ENCODE measurements around the gene RCBTB1.

The RCBTB1 gene

DNA sequence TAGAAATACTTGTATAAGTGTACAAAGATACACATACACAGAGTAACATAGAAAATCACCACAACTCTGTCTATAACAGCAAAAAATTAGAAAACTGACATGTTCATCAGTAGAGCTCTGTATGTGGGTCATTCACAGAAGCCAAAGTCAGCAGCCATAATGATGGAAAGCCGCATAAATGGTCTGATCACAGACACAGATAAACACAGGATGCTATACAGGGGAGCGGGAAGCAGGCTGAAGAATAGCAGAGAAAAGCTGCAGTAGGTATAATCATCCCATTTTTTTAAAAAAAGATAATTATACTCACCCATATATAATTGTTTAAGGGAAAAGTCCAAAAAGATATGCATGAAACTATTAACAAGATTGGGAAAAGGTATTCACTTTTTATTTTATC lies 31.5 kb downstream of the RCBTB1 start:
- DNase-seq = no peak

DNA sequence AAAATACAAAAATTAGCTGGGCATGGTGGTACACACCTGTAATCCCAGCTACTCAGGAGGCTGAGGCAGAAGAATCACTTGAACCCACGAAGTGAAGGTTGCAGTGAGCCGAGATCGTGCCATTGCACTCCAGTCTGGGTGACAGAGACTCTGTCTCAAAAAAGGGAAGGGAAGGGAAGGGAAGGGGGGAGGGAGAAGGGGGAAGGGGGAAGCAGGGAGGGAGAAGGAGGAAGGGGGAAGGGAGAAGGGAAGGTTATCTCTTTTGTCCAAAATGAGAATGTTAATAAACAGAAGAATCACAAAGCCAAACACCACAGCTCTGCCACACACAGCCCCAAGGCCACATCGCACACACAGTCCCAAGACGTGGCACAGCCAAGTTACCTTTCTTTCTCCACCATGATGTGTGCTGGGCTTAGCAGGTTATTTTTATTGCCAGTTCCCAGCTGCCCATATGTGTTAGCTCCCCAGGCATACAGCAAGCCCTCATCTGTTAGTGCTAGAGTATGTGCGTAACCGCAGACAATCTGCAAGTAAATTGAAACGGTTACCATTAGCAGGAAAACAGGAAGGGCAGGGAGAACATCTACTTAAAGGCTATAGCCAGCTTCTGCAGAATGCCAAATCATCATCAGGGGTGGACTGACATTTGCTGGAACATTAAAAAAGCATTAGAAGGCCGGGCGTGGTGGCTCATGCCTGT lies 34.3 kb downstream of the RCBTB1 start:
- no peak for DNase-seq

DNA sequence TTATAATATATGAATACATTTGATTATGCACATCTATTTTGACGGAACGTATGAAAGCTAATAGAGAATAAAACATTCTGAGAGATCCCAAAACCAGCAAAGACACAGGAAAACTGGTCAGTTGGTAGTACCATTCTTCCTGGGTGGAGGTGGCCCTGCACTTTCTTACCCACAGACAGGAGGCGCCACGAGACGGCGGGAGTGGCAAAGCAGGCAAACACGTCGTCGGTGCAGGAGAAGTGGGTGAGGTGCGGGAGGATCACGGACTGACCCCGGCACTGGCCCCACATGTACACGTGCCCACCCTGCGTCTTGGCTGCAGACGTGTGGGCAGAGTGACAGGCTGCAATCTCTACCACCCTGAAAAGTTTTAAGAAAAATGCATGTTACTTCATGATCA lies 36.1 kb downstream of the RCBTB1 start:
- DNase-seq = no peak

DNA sequence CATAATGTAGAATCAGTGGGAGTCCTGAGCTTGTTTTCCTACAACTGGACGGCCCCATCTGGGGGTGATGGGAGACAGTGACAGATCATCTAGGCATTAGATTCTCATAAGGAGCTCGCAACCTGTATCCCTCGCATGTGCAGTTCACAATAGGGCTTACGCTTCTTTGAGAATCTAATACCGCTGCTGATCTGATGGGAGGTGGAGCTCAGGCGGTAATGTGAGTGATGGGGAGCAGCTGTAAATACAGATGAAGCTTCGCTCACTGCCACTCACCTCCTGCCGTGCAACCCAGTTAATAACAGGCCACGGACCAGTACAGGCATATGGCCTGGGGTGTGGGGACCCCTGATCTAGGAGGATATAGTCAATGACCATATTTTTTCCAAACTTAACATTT lies 38.8 kb downstream of the RCBTB1 start:
- no peak for DNase-seq

DNA sequence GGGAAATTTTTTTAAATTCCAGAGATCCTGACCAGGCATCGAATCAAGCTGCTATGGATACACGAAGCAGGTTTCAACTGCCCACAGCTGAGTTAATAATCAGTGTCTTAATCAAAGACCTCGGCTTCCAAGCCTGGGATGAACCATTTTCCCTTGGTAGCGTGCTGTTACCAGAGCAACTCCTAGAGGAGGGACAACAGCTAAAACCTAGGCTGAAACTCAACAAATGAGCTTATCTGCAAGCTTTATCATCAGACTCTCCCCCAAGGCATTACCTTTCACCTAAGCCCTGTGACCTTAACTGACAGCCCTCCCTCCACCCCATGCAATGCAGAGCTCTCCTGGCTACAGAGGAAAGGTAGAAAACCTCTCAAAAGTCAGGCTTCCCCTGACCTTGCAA lies 39.7 kb downstream of the RCBTB1 start:
- no peak for DNase-seq

DNA sequence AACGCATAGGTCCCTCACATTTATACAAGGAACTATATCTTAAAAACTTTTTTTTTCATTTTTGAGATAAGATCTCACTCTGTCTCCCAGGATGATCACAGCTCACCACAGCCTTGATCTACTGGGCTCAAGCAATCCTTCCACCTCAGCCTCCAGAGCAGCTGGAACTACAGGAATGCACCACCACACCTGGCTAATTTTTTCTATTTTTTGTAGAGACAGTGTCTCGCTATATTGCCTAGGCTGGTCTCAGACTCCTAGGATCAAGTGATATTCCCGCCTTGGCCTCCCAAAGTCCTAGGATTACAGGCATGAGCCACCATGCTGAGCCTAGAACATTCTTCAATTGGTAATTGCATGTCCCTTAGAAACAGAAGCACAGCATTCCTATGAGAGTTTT lies 41.7 kb downstream of the RCBTB1 start:
- DNase-seq = no peak

DNA sequence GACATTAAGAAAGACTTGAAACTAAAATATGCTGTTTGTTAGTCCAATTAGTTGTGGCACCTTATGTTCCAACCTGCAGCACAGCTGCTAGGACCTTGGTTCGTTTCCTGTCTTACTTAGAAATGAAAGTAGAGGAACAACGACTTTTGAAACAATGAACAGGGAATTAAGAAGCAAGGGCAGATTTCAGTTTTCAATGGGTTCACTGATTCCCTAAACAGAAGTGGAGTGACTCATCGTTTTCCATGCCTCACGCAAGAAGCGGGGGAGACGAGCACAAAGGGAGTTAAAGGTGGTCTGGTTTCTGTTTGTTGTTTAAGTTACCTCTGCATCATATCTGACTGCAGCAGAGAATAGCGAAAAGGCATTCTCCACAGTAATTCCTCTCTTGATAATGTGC lies 44.8 kb downstream of the RCBTB1 start:
- DNase-seq = no peak

DNA sequence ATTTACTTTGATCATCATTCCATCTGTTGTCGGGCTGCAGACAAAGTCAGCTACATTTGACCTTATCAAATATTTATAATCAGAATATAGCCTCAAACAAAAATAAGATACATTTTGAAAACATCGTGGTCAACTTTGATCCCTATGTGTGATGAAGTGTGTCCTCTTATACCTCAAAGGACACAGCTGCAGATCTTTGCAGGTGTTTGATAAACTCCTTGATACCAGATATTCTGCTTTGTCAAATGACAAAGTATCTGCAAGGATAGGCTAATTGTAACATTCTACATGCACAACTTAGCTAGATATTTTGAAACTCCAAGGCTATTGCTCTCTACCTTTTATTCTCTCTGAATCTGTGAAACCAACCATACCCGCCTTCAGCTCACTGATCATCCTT lies 45.6 kb downstream of the RCBTB1 start:
- DNase-seq = no peak

DNA sequence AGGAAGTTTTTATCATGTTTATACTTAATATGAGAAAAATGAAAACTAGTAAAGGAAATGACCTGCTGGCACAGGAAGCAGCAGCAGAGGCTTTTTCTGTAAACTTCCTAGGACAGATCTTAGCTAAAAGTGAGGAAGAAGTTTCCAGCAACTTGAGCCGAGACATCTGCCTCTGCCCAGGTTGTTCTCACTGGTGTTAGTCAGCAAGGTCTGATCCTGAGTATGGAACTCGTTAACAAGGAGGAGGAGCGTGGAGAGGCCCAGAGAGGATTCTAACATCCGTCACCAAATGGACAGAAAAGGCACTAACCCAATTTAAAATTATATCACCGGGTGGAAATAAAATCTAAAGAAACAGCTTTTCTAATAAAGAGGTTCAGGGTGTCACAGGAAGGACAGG lies 46.0 kb downstream of the RCBTB1 start:
- no peak for DNase-seq

DNA sequence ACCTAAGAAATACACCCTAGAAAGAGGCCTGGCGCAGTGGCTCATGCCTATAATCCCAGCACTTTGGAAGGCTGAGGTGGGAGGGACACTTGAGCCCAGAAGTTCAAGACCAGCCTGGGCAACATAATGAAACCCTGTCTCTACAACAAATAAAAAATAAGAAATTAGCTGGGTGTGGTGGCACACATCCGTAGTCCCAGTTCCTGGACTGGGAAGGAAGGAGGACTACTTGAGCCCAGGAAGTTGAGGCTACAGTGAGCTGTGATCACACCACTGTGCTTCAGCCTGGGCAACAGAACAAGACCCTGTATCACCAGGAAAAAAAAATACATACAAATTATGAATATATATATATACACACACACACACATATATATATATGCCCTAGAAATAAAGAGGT lies 47.0 kb downstream of the RCBTB1 start:
- DNase-seq = no peak

DNA sequence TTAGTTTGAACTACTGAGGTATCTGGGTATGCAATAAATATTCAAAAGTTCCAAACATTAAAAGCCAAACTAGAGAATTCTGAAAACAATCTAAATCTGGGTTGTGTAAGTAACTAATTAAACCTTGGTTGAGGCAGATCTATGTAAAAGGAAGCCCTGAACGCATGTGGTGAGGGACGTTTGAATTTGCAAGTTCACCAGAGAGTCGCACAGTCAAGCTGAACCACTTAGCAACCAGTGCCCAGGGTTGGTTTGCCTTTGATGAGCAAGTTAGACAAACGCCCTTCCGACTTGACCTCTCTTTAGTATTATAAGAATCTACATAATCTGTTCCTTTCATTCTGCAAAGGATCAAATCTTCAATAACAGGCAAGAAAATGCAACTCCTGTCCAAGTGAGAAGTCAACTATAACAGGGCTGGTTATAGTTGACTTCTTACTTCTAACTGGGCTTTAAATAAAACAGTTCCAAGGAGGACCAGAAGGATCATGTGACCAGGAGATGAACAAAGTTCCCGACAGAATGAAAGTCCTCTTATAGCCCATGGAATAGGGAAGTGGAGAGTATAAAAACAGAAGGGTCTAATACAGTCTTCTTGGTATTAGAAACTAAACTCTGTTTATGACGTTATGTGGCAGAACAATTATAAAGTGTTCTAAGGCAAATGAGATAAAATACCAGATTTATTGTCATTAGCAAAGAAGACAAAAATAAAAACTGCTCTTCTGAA lies 49.0 kb downstream of the RCBTB1 start:
- no peak for DNase-seq

DNA sequence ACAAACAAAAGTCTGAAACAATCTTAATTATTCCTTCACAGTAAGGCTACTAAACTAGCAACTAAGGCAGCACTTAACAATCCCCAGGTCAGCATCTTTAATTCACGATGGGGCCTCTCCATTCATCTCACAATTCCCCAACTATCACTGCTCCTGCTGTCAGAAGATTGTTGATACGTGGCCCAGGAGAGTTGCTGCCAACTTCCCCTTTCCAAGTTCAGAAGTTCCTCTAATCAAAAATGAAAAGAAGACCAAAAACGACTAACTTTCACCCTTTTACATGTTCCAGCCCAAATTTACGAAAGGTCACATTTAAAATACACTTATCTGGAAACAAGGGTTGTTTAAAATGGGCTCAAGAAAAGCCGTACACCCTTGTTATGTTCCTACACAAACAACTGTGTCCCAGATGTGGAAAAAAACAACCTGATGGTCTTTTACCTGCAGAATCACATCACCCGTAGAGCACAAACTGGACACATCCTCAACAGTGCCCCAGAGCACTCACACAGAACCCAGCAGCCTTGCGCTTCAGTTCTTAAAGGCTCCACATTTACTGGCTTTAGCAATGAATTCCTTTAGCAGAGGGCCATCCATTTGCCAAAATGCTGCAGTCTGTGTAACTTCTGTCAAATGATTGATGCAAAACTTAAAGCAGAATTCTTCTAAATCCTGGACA lies 51.6 kb downstream of the RCBTB1 start:
- no peak for DNase-seq

DNA sequence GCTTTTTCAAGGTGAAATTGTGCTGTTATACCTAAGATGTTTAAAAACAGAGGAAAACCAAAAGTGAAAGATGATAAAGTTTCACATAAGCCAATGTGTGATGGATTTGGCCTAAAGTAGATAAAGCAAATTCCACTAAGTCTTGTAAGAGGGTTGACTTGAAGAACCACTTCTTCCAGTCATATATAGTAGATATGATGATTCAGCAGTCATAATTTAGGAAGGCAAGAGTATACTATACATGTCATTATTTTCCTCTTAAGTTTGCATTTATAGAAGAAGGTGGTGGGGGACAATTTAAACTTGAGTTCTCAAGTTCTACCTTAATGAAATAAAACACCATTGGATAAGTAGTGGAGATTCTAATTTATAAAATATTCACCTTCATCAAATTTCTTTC lies 52.3 kb downstream of the RCBTB1 start:
- DNase-seq = no peak

DNA sequence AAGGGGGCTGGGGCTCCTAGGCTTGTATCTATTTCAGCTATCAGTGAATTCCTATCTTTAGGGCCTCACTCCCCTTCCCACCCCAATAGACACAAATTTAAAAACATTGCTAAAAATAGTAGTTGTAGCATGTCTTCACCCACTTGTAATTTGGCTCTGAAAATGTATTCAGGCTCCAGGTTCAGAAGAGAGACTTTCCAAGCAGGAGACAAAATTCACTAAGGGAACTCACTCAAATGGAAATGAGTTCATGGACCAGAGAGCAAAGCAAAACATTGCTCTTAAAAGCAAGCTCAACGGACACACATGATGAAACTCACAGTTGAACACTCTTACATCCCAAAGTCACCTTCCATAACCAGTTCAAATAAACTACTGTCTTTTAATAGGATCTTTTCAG lies 52.8 kb downstream of the RCBTB1 start:
- no peak for DNase-seq

DNA sequence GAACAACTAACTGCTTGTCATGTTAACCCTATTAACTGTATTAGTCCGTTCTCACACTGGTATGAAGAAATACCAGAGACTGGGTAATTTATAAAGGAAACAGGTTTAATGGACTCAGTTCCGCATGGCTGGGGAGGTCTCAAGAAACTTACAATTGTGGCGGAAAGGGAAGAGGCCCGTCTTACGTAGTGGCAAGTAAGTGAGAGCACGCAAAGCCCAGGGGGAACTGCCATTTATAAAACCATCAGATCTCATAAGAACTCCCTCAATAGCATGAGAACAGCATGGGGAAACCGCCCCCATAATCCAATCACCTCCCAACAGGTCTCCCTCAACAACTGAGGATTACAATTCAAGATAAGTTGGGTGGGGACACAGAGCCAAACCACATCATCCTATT lies 54.9 kb downstream of the RCBTB1 start:
- DNase-seq = no peak

DNA sequence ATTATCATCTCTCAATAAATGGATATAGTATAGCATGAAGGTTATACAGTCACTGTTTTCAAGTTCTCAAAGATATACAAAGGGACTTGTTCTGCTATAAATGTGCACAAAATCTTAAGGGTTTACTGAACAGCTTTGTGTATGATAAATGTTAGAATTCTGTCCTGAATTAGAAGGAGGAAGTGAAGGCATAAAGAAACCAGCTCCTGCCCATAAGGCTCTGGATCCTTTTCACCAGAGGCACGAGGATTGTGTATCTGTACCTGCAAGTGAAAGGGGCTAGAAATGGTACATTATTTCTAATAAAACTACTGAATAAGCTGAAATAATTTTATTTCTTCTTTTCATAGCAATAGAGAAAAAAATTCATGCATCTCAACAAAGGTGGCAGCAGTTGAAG lies 57.2 kb downstream of the RCBTB1 start:
- no peak for DNase-seq

DNA sequence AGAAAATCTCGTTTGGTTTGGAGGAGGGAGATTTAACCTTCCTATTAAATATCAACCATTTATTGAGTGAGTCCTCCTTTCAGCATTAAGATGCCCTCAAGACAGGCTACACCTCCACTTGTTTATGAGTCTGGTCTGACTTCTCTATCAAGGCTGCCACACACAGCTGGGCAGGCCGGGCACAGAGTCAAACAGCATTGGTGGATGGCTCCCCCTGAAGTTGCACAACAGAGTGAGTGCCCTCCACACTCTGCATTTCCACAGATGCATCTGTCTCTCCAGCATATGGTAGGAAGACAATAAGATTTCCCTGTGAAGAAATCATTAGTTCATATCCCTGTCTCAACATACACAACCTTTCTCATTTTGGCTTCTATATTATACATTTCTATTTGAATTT lies 58.2 kb downstream of the RCBTB1 start:
- no peak for DNase-seq

DNA sequence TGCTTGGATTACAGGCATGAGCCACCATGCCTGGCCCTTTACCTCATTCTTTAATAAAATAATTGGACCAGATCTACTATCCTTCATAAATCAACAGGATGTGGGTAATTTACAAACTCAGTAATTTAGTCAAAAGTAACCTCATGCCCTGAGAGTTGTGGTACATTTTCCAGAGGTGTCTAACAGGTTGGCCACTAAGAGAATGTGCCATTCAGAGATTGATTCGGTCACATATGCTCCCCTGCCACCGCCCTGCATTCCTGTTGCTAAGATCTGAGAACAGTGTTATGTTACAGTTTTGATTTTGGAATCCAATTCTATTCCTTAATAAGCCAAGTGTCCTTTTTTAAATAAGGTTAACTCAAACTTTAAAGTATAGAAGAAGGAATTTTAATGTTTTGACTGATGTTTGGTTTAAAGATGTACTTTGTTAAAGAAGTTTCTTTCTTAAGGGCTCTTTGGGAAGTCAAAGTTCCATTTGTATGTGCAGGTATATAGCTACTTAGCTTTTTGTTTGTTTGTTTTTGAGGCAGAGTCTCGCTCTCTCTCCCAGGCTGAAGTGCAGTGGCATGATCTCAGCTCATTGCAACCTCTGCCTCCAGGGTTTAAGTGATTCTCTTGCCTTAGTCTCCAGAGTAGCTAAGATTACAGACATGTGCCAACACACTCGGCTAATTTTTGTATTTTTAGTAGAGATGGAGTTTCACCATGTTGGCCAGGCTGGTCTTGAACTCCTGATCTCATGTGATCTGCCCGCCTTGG lies 60.4 kb downstream of the RCBTB1 start:
- no peak for DNase-seq

DNA sequence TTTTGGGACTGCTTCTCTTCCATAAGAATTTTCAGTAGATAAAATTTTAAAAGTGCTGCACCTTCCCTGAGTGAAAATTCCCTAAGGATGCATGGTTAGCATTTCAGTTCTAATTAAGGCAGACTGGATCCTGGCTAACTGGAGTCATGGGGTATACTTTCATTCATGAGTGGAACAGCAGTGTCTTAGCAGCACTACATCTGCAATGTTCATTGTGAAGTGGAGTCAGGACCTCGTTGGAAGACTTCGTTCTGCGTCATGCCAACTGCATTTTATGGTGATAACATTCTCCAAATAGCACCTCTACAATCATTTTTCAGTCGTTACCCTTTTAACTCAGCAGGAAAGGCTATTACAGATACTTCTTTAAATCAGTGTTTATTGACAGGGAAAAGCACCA lies 64.1 kb downstream of the RCBTB1 start:
- DNase-seq = no peak

DNA sequence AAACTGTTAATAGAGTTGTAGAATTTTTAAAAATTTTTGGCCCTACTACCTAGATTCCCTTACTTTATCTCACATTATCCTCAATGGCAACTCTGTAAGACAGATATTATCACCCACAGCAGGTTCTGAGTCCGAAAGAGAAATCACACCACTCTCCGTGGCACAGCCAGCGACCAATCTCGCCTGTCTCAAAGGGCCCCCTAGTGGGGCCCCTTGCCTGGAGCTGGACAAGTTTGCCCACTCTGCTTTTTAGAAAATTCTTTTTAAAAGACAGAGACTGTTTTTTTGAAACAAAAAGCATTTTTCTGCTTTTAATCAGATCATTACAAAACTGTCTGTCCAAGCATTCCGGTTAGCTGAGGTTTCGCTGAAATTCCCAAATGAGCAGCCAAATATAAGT lies 67.9 kb downstream of the RCBTB1 start:
- DNase-seq = no peak

DNA sequence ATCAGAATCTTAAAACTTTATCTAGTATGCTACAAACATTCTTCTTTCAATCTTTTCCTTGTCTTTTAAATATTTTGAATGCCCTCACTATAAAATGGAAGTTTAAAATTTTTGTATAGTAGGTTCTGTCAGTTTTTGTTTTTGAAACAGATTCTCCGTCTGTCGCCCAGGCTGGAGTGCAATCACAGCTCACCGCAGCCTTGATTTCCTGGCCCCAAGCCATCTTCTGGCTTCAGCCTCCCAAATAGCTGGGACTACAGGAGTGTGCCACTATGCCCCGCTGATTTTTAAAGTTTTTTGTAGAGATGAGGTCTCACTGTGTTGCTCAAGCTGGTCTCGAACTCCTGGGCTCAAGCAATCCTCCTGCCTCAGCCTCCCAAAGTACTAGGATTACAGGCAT lies 68.9 kb downstream of the RCBTB1 start:
- no peak for DNase-seq

DNA sequence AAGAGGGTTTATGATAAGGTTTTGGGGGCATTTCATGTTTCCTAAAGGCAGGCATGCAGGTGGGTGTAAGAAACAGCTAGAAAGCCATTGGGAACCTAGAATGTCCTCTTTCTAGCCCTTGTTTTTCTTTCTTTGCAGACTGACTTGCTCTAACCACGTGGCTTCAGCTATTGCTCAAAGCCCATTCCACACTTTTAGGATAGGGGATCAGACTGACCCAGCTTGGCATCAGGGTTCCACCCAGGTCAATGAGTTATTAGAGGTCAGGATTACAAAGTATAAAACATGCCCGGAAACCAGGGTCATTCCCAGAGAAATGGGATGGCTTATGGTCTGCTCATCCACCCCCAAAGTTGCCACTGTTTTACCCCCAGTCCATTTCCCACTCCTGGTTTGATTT lies 72.8 kb downstream of the RCBTB1 start:
- no peak for DNase-seq

DNA sequence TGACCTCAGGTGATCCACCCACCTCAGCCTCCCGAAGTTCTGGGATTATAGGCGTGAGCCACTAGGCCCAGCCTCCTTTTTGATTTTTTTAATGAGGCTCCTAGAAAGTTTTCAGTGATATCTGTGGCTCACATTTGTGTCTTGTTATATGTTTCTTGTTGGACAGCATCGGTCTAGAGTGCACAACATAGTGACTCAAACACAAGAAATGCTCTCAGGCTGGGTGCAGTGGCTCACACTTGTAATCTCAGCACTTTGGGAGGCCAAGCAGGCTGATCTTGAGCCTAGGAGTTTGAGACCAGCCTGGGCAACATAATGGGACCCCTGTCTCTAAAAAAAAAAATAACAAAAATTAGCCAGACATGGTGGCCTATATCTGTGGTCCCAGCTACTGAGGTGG lies 81.4 kb downstream of the RCBTB1 start:
- DNase-seq = no peak

DNA sequence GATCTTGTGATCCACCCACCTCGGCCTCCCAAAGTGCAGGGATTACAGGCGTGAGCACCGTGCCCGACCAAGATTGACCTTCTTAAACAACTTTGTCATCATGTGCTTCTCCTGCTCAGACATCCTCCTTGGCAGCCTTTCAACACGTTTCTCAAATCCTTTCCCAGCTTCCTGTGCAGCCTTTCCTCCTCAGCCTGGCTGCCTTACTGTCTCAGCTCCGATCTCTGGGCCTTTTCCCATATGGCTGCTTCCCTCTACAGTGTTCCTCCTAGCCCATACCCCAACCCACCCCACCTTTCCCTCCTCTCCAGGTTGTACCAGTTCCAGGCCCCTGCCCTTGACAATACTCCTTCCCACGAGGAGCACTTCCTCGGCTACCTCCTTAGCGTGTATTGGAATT lies 82.4 kb downstream of the RCBTB1 start:
- DNase-seq = no peak
